AG04450 (cell line): ENCODE results near the gene AK5. TPM values are rescaled to one million over a fixed set of nuclear protein-coding genes. Genes with fewer than 3 reads are reported as not detected.
A peak's percentile ranks its signal among the peaks of the same experiment; 100 is the strongest.
"Not testable (repeated sequence)": the region's sequence is repeated elsewhere in the genome, so short reads cannot be mapped to it uniquely, and the experiment has no call there.

Source experiments
- CTCF ChIA-PET: fragments of 300-600, 350-600 bp; formaldehyde crosslinking; extraction: SDS; loops from one replicate; lab custom pipeline; 2022; ENCODE audit warnings: antibody characterized with exemption, inconsistent platforms; lab: Charles Lee
- POLR2A ChIA-PET: fragments of 350-600 bp; formaldehyde crosslinking; extraction: SDS; loops from one replicate; lab custom pipeline; 2021; ENCODE audit warnings: antibody characterized with exemption, inconsistent platforms; lab: Yijun Ruan, JAX
- DNase-seq: peaks from one replicate; pipeline ENCODE4 v3.0.0-alpha.2; 2011; ENCODE audit warnings: low read depth, low spot score
- H3K27ac ChIP-seq: one replicate; pipeline ENCODE4 v1.5.1; 2012; ENCODE audit warnings: low read depth, low read length, control low read depth
- H3K27me3 ChIP-seq: one replicate; pipeline ENCODE4 v1.6.0; 2012; ENCODE audit warnings: low read length; ENCODE audit not compliant: control insufficient read depth, insufficient read depth
- H3K4me3 ChIP-seq: 2 replicates; pipeline ENCODE4 v1.5.1; 2011; ENCODE audit warnings: mild to moderate bottlenecking, low read depth, low read length, control low read depth
- H3K9me3 ChIP-seq: 2 replicates; pipeline ENCODE4 v1.5.1; 2012; ENCODE audit warnings: low read length; ENCODE audit not compliant: control insufficient read depth, insufficient read depth
- polyA plus RNA-seq: library from polyadenylated mRNA; depleted of rRNA; stranded (reverse); fragments of >200 nt; gene quantifications from 2 replicates; pipeline ENCODE4 v1.2.3, GENCODE V29; 2011
- TF ChIP-seq, protein P1 (sequence below): IDR thresholded peaks from 2 replicates; pipeline ENCODE4 v1.5.1; 2011; ENCODE audit warnings: low read depth, low read length, control low read depth, inconsistent platforms

Gene AK5
- polyA plus RNA-seq, 1 experiment: 45.1 TPM

DNA sequence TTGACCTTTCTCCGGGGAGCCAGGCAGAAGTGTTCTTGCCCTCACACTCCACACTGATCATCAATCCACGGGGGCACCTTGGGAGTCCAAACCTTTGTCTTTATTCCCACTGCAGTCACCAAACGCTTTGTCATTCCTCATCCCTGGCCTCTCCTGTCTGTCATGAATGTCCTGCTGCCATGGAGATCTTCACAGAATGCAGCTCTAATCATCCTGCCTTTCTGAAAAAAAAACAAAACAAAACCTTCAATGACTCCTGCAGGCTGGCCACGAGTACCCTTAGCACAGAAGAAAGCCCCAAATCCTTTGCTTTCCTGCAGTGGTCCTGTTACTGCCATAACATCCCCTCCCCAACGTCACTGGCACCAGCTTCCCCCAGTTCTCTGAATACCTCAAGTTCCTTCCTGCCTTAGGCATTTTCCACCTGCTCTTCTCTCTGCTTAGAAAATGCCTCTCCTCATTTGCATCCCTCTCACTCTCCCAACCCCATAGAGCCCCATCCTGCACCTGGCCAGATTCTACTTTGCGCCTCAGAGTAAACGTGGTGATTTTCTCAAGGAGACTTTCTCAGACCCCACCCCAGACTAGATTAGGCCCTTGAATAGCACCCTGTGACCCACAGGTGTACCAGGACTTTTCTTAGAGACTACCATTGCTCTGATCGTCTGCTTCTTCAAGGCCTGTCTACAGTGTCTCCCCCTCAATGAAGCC is 131.2 kb downstream of the AK5 start:
- TF ChIP-seq, protein P1, sequence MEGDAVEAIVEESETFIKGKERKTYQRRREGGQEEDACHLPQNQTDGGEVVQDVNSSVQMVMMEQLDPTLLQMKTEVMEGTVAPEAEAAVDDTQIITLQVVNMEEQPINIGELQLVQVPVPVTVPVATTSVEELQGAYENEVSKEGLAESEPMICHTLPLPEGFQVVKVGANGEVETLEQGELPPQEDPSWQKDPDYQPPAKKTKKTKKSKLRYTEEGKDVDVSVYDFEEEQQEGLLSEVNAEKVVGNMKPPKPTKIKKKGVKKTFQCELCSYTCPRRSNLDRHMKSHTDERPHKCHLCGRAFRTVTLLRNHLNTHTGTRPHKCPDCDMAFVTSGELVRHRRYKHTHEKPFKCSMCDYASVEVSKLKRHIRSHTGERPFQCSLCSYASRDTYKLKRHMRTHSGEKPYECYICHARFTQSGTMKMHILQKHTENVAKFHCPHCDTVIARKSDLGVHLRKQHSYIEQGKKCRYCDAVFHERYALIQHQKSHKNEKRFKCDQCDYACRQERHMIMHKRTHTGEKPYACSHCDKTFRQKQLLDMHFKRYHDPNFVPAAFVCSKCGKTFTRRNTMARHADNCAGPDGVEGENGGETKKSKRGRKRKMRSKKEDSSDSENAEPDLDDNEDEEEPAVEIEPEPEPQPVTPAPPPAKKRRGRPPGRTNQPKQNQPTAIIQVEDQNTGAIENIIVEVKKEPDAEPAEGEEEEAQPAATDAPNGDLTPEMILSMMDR: no peak
- Histone ChIP-seq H3K27me3 (no peaks in the 10 kb centered on the region), H3K27ac (no peak overlapping the region), H3K4me3 (no peak overlapping the region), H3K9me3 (no peaks in the 10 kb centered on the region)
- DNase-seq: no peak
- CTCF ChIA-PET: interaction anchor here (0.6 kb wide), 1 partner anchor 99 kb away, joined by 3 read pairs; no protein-coding TSS in a partner anchor
- POLR2A ChIA-PET: no interaction called here

DNA sequence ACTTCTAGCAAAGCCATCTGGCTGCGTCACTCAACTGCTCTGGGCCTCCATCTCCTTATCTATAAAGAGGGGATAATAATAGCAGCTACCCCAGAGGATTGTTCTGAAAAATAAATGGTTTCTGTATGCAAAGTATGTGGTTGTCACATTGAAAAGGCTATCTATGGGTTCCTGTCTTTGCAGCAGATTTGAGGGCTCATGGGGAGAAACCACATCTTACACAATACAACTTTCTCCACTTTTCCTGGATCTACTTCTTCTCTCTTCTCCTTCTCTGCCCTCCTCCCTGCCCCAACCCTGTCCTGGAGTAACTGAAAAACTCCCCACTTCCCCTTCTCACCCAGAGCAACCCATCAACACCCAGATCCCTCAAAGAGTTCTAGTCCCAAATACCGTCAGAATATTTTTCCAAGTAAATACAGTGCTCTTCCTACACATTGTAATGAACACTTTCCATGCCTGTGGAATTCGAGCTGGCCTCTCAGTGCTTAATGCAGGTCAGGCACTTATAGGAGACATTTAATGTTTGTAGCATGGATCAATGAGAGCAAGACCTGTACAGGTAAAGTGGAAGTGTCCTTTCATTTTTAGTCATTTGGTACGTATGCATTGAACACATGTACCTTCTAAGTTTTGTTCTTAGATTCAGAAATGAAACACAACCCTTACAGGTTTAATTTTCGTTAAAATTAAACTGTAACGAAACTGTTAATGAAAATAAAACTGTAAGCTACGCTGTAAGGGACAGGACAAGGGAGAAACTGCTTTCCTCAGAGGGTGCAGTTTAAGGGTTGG is 131.9 kb downstream of the AK5 start:
- ChIA-PET CTCF (no interaction called here), POLR2A (no interaction called here)
- Histone ChIP-seq H3K27ac (no peak overlapping the region), H3K4me3 (no peak overlapping the region), H3K9me3 (no peaks in the 10 kb centered on the region), H3K27me3 (no peaks in the 10 kb centered on the region)
- no peak for DNase-seq
- TF ChIP-seq, protein P1: no peak

DNA sequence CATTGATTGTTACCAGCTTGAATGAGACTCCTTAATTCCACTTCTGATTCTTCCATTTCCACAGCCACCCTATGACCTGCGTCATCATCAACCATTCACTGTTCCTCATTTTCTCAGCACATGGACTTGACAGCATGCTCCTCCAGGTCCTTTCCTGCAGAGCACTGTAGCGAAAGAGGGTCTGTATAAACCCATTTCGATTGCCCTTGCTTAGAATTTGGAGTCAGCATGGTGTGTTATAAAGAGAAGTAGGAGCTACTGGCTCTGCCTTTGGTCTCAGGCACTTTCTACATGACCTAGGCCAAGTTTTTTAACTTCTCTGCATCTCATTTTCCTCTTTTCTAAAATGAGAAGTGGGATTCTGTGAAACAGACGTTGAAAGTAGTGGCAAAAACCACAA is 133.8 kb downstream of the AK5 start:
- Histone ChIP-seq H3K27me3 (no peaks in the 10 kb centered on the region), H3K4me3 (no peak overlapping the region), H3K27ac (no peak overlapping the region), H3K9me3 (no peaks in the 10 kb centered on the region)
- TF ChIP-seq, protein P1: no peak
- ChIA-PET CTCF (no interaction called here), POLR2A (no interaction called here)
- no peak for DNase-seq

DNA sequence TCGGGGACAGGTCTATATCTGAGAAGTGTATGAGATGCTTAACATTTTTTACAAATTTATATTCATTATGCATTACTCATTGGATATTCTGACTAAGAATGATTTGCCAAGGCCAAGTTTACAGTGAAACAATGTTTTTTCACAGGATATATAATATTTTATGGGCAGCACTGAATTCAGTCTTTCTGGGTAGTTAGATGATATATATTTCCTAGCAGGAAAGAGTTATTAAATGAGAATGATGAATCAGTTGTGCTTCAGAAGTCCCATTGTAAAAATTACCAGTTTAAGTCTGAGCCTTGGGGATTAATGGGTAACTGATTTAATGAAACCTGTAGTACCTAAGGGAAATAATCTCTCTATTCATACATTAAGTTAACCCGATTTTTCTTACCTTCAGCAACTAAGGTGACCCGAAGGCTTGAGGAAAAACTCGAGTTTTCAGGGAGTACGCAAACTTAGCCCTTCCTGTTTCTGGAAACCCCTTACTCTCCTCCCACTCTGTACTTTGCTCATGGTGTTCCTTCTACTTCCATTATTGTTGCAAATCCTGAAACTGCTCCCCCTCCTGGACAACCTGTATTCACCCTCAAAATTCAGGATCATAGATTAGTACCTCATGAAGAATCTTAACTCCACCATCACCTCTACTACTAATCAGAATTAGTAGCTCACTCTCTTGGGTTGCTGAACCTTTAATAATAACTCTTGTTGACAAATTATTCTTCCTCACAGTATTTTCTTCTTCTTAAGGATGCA is 135.1 kb downstream of the AK5 start:
- no peak for DNase-seq
- CTCF ChIA-PET: interaction anchor here (1.0 kb wide), 1 partner anchor 63 kb away, joined by 3 read pairs; no protein-coding TSS in a partner anchor
- POLR2A ChIA-PET: no interaction called here
- no peak overlapping the region for H3K27ac ChIP-seq
- TF ChIP-seq, protein P1: peak; percentile 41
- no peaks in the 10 kb centered on the region for H3K9me3 ChIP-seq
- no peaks in the 10 kb centered on the region for H3K27me3 ChIP-seq
- H3K4me3 ChIP-seq: no peak overlapping the region

DNA sequence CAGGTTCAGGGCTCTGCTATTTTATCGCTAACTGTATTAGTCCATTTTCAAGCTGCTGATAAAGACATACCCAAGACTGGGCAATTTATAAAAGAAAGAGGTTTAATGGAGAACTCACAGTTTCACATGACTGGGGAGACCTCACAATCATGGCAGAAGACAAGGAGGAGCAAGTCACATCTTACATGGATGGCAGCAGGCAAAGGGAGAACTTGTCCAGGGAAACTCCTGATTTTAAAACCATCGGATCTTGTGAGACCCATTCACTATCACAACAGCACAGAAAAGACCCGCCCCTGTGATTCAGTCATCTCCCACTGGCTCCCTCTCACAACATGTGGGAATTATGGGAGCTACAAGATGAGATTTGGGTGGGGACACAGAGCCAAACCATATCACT is 136.2 kb downstream of the AK5 start:
- H3K27me3 ChIP-seq, CTCF ChIA-PET, H3K4me3 ChIP-seq, H3K9me3 ChIP-seq, H3K27ac ChIP-seq, DNase-seq, POLR2A ChIA-PET: not testable (repeated sequence)
